Ovary (tissue), 3 donors: Measurements from ENCODE around the gene PHKB.

ENCODE experiments used
- CTCF ChIP-seq, 3 donors: fragments of 450-650 bp in 2 of 3; fragments of 200-600 bp in 1 of 3; IDR thresholded peaks; one replicate each; pipeline versions ENCODE4 v1.5.1 to v1.8.0; 2016 to 2022; ENCODE audit warnings: antibody characterized with exemption in 3 of 3, mild to moderate bottlenecking in 1 of 3
- EP300 ChIP-seq: sonication (generic); formaldehyde crosslinking; IDR thresholded peaks from one replicate; pipeline ENCODE4 v1.6.1; 2017; ENCODE audit warnings: antibody characterized with exemption
- POLR2A ChIP-seq: fragments of 450-650 bp; IDR thresholded peaks from one replicate; pipeline ENCODE4 v1.6.1; 2017; ENCODE audit warnings: antibody characterized with exemption, mild to moderate bottlenecking, moderate library complexity
- donor health status: DM: no; HTN: no; CAD: no.

- TF ChIP-seq CTCF (IDR thresholded peaks at IDR 0.05) (no peak), EP300 (no peak), POLR2A (no peak)
Observed at GRCh38 chr16:47481698-47482374, 20.7 kb downstream of the PHKB start.
